ENCODE results near the gene MBD2.
A peak's percentile ranks its signal among the peaks of the same experiment; 100 is the strongest.

The MBD2 gene

DNA sequence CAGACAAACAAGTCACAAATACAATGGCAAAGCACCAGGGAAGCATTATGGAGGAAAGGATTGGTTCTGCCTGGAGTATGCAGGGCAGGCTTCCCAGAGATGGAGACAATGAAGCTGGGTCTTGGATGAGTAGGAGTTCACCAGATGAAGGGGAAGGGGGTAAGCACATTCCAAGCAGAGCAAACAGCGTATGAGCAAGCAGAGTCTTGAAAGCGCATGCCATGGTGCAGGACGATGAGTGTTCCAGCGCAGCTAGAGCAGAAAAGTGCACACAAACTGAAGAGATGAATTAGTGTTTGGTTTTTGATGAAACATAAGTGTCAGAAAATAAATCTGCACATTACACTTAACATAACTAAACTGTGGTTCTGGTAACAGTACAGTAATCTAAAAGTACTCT, 21.6 kb downstream of the MBD2 start:
- DNase-seq = no peak

DNA sequence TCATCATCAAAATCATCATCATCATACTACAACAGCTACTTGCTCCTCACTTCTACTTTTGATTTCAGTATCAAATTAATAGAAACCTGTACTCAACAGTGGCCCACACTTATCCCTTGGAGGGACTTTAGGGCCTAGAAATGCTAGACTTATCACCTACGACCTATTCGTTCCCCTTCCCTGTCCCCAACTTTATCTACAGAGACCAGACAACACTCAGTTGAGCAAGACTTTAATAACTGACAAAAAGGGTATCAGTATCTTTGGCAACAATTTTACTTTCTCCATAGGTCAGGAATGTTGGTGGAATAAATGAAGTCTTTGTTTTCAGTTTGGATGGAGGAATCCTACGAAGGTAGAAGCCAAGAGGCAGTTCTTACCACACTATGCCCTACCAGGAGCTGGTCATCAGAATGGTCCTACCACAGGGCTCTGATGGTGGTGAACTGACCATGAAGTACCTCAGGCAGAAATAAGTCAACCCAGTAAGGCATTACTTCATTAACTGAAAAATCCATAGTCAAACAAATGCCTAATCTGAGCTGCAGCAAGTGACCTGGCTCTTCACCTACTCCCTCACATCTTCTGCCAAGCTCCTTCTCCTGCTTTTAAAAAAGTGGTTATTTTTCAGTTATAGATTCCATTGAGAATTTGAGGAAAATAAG, 26.6 kb downstream of the MBD2 start:
- no peak for DNase-seq

DNA sequence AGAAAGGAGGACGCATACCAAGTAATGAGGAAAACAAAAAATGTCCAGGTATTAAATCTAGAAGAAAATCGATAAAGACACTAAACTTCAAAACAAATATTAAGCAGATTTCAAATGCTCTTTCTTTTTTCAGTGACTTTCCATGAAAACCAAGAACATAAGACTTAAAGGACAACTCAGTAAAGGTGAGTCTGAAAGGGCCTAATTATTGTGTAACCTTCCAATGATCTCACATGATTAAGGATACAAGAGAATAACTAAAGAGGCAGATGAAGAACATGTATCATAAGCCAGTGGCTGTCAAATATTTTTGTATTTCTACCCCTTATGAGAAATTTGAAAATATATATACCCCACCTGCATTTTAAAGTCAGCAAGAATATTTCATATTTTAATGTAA, 30.7 kb downstream of the MBD2 start:
- DNase-seq = no peak

DNA sequence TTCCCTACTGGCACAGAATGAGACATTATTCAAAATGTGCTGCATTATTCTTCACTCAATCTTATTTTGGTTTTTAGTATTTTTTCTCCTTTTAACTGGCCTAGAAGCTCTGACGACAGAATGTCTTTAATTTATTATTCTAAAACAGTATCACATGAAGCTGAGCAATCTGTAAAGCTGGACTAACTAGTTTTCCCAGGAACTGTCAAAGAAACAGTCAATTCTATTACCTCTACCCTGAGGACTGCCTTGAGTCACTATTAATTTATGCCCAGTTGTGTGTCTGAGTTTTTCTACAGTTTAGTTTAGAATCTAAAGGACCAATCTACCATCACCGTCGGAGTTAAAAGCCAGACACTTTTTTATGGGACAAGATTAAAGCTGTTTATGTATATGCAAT, 31.6 kb downstream of the MBD2 start:
- no peak for DNase-seq

DNA sequence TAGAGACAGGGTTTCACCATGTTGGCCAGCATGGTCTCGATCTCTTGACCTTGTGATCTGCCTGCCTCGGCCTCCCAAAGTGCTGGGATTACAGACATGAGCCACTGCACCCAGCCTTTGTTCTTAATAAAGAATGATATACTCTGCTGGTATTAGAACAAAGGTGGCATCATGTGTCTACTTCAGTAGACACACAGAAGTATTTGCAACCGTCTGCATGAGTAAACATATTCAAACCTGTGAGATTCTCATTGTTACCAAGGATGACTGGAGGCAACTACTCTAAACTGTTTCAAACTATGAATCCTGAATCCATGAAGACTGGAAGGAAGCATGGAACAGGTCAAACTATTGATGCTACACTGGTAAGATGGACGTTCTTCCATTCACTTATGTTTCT, 32.1 kb downstream of the MBD2 start:
- DNase-seq = no peak

DNA sequence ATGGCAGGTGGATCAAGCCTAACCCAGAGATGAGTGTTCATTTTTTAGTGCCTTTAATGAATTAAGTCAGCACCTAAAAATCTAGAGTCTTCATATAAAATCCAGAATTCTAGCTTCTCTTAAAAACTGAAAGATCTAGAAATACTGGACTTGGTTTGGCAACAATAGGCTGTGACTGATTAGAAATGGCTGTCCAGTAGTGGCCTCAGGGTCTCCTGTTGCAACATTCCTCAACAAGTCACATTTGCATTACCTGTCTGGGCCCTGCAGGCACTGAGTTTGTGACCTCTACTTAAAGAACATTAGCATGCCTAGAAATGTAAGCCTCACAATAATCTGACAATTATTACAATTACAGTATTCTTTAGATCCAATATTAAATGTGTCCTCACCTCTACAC, 33.1 kb downstream of the MBD2 start:
- DNase-seq = no peak

DNA sequence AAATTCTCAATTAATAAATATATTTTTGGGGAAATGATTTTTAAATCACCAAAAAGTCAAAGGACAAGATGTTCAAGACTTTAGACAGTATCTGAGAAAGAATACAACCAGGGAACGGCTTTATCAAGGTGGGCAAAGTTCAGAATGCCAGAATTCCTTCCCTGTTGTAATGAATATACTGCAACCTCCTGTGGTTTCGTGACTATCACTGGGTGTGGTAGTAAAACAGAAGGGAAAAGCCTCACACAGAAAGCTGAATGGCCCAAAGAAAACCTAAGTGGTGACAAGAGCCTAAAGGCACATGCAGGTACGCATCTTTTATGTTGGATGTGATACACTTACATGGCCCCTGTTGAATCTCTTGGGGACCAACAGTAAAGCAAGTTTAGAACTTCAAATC, 37.1 kb downstream of the MBD2 start:
- DNase-seq = no peak

DNA sequence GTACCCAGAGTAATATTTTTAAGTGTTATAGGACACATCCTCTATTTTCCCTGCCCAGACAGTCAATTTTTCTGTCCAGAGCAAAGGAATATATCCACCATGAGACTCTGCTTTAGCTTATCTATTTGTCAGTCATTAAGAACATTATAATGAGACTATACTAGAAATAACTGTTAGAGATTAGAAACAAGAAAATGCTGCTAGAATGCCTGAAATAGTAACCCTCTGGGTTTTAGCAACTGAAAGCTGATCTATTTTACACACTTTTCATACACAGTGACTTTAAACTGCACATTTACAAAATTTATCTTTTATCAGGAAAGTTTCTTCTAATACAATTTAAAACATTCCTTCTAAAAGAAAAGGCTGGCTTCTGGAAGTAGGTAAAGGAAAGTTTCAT, 39.6 kb downstream of the MBD2 start:
- no peak for DNase-seq

DNA sequence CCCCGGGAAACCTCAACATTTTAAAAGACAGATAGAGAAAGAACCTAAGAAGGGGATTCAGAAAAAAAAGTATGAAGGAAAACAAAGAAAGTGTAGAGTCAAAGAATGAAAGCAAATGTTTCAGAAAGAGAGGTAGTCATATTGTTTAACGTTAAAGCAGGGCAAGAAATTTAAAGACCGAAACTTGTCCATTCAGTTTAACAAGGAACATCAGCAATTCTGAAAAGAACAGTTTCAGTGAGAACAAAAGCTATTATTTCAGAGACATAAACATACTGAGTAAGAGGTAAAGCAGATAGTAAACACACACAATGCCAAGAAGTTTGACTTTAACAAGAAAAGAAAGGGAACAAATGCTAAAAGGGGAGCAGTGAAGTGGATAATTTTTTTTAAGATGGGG, 41.1 kb downstream of the MBD2 start:
- no peak for DNase-seq

DNA sequence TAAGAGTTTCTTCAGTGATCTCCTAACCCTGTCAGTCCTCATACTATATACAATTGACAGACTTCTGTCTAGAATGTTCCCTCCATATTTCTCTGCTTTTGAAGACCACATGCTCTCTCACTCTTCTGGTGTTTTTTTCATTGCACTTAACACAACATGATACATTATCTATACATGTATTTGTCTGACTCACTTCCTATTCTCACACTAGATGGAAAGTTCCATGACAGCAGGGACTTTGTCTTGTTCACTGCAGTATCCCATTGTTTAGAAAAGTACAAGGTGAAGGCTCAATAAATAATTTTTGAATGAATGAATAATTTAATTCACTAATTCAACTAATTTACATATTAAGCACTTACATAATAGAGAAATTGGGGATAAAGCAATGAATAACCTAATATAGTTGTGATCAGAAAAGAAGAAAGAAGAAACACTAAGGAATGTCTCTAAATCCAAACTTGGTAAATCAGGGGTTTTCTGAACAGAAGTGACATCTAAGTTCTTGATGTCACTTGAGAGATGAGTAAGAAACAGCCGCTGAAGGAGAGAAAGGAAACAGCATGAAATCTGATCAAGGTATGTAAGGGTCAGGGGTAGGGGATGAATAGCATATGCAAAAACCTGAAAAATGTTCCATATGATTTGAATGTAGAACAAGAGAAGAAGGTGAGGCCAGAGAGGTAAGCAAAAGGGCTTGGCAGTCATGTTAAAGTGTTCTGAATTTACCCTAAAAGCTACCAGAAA, 42.4 kb downstream of the MBD2 start:
- no peak for DNase-seq

DNA sequence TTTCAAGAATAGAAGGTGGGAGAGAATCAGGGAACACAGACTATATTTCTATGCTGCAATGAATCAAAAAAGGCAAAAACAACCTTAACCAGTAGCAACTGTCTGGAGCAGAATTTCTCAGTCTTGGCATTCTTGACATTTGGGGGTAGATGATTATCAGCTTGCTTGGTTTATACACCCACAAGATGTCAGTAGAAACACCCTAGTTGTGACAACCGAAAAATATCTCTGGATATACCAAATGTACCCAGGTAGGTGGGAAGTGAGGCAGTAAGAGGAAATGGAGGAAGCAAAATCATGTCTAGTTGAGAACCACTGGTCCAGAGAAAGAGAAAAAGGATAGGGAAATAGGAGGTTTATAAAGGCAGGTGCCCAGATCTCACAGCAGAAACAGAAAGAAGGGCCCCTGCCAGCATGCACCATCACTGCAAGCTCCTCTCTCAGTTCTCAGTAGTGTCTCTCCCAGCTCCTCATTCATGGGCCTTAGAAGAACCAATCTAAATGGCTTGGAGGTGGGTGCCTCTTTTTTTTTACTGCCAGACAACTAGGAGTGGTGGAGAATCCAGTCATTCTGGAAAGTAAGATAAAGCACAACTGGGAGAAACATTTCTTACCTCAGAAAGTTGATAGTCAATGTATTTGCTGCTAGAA, 50.4 kb downstream of the MBD2 start:
- peak in 1 of 58 donors; percentile 13 for DNase-seq

DNA sequence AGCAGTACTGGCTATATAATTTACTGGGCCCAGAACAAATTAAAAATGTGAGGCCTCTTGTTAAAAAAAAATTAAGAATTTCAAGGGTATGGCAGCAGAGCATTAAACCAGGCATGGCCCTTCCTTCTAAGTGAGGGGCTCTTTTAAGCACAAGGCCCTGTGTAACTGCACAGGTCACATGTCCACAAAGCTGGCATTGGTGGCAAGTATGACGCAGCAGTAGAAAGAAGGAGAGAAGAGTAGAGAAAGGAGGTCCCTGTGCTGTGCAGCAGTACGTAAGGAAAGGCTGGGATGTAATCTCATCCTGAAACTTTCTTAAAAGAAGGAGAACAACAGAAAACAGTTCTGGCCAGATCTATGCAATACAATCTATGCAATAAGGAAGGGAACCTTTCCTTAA, 51.2 kb downstream of the MBD2 start:
- DNase-seq = peak in 5 of 58 donors; percentile 1 to 15 (median 4)

DNA sequence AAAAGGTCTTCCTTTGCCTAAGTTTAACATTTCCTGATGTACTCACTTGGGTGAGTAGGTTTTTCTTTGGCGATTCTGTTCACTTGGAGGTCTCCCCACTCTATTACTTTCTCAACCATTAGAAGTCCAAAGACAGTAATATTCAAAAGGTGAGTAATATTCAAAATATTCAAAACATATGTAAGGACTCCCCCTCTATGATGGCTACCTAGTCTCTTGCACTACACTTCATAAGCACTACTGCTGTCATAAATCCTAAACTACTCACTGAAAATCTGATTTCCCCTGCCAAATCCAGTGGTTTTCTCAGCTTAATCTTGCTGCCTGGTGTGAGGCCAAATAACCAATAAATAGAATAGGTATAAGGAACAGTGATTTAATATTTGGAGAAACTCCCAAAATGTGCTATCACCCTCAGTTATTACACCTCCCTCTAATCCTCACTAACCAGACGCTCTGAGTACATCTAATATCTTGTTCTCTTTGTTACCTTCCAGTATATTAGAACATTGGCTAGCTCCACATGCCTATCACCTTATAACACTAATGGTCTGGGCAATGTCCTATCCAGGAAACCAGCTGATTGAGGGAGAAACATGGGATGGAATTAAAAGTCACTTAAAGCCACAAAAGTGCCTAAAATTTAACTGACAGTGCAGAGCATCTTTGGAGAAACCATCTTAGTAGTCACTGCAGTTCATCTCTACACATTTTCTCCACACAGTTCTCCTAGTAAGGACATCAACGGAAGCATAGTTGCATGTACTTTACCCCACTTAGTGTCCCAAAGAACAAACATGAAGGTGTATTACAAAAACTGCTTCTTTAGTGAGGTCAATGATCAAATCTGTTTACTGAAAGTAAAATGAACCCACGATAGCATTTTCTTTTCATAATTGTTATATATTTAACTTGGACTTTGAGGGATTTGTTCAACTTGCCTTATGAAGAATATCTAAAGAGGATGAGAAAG, 54.8 kb downstream of the MBD2 start:
- DNase-seq = no peak

DNA sequence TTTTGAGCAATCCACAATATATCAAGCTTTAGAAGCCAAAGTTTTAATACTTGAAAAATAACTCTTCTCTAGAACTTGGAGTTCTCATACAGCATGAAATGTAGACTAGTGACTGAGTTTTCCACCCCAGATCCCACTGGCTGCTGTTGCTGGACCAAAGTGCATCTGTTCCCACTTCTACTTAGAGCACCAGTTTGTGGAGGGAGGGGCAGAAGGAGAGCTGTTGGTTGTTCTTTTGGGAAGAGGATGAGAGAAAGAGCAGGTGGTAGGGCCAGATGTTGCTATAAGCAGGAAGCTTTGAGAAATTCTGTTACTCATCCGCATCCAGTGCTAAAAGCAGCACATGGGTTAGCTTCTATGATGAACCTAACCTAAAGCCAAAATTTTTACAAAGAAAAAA, 59.0 kb downstream of the MBD2 start:
- peak in 1 of 58 donors; percentile 8 for DNase-seq

DNA sequence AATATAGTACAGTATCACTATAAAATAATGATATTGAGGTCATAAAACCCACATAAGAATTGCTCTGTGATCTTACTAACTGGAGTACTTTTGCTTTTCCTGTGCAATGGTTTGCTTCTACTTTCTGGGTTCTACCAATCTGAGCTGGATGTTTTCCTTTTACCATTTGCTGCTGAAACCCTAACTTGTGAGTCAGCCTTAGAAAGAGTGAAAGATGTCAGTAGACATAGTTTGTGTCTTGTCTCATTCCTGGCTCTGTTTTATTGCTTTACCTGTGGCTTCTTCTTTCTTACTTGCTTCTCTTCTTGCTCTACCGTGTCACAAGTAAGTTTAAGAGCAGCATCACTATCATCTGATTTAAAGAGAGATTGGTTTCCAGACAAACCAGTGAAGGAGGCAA, 61.0 kb downstream of the MBD2 start:
- no peak for DNase-seq

DNA sequence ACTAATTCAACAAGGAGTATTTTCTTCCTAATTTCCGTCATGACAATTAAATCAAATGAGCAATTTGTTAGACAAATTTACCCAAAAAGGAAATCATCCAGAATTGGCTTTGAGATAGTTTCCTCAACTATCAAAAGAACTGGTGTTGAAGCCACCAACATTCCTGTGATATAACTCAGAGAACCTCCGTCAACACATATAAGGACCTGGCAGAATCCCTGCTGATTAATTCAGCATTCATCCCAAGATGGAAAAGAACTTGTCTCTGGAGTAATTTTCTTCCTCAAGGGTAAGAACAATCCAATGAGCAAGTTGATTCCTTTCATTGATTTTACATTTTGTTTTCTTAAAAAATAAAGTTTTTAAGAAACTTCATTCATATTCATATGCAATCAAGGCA, 62.0 kb downstream of the MBD2 start:
- DNase-seq = no peak

DNA sequence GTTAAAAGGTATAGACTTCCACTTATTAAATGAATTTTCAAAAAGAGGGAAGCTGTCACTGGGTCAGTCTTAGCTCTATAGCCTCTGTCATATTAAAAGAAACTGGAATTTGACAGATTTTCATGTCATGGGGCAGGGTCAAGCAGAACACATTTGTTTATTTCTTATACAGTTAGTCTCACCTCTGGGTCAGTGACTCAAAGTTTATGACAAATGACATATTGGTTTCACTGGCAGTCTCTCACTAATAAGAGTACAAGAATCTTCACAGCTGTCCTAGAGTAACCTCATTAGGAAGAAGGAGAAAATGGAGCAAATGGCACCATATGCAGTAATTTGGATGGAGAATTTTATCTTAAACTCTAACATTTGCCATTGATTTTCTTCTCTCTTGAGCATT, 63.2 kb downstream of the MBD2 start:
- no peak for DNase-seq

DNA sequence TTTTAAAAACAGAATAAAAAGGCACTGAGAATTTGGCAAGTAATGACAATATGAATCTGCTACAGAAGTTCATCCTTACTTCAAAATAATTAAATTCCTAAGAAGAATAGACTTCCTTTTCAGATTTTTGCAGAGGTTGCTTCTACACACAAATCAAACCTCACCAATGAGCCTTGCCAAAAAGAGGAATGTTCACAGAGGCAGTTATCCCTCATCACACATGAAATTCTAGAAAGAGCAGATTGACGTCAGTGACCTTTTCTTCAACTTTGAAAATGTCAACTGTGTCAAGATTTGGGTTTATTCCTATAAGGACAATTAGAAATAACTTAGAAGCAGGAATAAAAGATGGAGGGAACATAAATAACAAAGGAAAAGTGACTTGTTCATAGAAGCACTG, 64.6 kb downstream of the MBD2 start:
- no peak for DNase-seq

DNA sequence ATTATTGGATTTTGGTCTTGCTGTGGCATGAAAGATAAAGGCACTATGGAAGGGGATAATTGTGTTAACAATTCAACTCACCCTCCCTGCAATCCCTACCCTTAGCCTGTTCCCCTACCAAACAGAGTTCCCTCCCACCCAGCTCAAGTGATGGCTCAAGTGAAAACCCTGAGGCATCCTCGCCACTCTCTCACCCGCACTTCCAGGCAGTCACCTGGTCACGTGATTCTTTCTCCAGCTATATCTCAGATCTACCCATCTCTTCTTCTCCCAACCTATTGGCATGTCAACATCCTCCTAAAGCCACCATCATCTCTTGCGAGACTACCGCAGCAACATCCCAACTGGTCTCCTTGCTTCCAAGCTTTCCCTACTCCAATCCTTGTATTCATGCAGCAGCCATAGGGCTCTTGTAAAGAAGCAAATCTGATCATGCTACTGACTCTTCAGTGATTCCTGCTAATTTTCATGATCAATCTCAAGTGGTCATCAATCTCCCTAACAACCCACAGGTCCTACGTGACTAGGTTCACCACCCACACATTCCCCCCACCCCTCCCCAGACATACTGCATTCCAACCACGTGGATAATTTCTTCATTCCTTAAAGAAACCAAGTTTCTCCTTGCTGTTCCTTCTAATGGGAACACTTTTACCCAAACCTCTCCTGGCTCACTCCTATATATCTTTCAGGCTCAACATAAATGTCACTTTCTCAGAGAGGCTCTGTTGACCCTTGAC, 66.7 kb downstream of the MBD2 start:
- no peak for DNase-seq

DNA sequence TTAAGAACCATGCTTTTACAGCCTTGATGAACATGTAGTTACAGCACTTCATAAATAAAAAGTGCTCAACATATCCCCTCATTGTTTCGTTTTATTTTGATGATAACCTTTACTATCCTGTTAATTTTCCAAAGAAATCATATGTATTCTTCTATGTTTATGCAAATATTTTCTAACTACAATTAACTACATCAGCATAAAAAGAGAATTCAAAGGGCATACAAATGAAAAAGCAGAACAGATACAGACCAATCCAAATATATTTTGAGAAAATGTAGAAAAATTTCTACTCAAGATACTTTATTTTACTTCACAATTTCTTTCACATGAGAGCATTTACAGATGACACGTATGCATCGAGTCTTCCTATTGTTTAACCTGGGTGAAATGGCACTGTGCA, 69.1 kb downstream of the MBD2 start:
- no peak for DNase-seq

DNA sequence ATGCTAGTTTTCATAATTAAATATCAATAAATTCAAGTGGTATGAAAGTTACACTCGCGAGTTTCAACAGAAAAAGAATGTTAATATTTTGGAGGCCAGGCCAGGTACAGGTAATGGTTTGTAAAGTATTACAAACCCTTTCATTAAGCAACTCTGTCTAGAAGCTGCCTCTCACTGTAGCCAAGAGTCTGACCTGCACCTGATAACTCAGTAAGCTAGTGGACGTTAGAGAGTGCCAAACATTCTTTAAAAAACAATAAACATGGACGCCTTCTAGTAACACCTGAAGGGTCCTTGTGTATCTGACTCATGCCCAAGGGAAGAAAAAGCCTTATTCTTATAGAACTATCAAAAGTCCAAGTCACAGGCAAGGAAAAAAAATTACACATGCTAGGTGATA, 70.2 kb downstream of the MBD2 start:
- no peak for DNase-seq

Measured in anterior cingulate cortex (tissue), 58 donors.